AG08396 (cell line): ENCODE data around the gene VEZT.
A peak's percentile ranks its signal among the peaks of the same experiment; 100 is the strongest.
"Not testable (repeated sequence)": the region's sequence is repeated elsewhere in the genome, so short reads cannot be mapped to it uniquely, and the experiment has no call there.

ENCODE experiments used
- DNase-seq: peaks from one replicate; pipeline ENCODE4 v3.0.0; 2012; ENCODE audit warnings: low spot score, mixed read lengths

VEZT gene

GRCh38 chr12:95319694-95320331 is 102.2 kb downstream of the VEZT start:
- DNase-seq = no peak

DNA sequence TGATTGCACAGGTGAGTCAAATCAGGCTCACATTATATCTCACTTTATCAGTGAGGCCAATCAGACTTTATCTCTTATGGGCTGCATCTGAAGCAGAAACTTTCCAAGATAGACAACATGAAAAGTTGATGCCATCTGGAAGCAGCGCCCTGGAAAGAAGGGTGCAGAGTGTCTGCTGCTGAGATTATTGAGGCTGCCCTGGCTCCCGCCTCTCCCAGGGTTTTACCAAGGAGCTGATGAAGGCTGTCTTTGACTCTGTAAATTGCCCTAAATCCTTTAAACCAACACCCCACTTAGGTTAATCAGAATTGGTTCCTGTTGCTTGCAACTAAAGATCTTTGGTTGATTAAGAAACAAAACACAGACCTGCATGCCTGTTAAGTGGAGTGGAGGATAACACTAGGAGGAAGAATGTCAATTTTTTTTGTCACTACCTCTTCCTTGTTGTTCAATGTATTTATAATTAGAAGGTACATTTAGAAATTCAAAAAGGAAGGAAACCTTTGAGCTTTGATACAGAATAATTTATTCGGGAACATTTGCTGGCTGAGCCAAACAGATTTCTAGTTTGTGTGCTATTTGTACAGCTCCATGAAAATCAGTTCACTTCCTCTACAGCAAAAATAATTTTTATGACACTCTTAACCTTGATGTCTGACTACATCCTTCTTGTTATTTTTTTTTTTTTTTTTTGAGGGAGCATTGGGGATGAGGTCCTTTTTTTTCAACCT is 104.1 kb downstream of the VEZT start:
- DNase-seq = no peak

DNA sequence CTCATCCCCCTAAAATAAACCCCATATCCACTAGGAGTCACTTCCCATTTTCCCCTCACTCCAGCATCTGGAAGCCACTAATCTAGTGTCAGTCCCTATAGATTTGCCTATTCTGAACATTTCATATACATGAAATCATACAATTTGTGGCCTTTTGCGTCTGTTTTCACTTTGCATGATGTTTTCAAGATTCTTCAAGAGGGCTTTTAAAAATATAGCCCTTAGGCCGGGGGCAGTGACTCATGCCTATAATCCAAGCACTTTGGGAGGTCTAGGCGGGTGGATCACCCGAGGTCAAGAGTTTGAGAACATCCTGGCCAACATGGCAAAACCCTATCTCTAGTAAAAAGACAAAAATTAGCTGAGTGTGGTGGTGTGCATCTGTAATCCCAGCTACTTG is 104.7 kb downstream of the VEZT start:
- DNase-seq = no peak

DNA sequence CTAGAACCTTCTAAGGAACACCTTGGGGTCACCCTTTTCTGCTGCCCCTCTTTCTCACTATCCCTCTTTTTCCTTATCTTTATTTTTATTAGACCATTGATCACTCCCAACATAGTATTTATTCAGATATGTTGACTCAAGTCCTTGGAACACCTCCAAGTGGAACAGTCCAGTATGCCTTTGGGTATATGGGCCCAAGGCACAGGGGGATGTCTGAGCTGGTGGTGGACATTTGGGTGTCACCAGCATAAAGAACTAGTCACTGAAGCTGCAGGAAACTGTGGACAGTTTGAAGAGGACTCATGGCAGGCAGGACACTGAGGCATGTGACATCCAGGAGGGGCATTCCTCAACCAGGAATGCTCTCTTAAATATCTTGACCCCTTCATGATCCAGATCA is 105.6 kb downstream of the VEZT start:
- no peak for DNase-seq

DNA sequence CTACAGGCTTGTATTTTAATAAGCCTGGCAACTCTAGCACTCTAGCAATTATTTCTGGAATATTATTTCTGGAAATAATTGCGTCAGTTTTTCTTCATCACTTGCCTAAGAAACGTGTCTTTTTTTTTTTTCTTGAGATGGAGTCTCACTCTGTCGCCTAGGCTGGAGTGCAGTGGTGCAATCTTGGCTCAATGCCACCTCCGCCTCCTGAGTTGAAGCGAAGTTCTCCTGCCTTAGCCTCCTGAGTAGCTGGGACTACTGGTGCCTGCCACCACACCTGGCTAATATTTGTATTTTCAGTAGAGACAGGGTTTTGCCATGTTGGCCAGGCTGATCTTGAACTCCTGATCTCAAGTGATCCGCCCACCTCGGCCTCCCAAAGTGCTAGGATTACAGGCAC is 106.6 kb downstream of the VEZT start:
- not testable (repeated sequence) for DNase-seq

- DNase-seq = no peak
Measured at GRCh38 chr12:95325501-95325900, 107.9 kb downstream of the VEZT start.

GRCh38 chr12:95326445-95326844 is 108.8 kb downstream of the VEZT start:
- DNase-seq = no peak

- no peak for DNase-seq
Measured at GRCh38 chr12:95326855-95327254, 109.2 kb downstream of the VEZT start.

- no peak for DNase-seq
Measured at GRCh38 chr12:95328708-95329107, 111.1 kb downstream of the VEZT start.

DNA sequence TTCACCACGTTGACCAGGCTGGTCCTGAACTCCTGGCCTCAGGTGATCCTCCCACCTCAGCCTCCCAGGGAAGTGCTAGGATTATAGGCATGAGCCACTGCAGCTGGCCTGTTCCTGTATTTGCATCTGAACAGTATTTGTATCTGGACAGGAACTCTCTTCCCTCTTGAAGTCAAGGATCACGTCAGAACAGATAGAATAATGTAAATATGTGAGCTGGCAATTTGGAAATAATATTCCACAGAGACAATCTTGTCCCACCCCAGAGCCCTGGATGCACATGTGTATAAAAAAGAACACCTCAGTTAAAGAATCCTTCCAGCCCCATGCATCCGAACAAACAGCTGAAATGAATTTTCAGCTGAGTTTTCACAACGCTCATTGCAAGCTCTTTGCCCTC is 118.3 kb downstream of the VEZT start:
- DNase-seq = no peak

GRCh38 chr12:95336387-95337067 is 118.9 kb downstream of the VEZT start:
- peak; percentile 77 for DNase-seq

DNA sequence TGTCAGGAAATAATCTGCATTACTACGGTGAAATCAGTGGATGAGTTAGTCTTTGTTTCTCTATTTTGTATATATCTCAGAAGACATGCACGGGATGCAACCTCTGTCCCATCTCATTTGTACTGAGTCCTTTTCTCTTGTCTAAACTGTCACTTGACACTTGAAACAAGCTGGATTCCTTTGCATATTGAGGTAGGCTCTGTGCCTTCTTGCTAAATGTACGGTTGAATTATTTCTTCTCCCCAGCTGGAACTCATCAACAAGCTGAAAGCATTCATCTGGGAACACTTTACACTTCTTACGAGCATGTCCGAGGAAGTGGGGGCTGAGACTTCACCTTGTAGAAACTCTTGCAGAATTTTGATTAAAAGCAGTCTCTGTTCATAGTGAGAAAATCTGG is 119.5 kb downstream of the VEZT start:
- DNase-seq = no peak

DNA sequence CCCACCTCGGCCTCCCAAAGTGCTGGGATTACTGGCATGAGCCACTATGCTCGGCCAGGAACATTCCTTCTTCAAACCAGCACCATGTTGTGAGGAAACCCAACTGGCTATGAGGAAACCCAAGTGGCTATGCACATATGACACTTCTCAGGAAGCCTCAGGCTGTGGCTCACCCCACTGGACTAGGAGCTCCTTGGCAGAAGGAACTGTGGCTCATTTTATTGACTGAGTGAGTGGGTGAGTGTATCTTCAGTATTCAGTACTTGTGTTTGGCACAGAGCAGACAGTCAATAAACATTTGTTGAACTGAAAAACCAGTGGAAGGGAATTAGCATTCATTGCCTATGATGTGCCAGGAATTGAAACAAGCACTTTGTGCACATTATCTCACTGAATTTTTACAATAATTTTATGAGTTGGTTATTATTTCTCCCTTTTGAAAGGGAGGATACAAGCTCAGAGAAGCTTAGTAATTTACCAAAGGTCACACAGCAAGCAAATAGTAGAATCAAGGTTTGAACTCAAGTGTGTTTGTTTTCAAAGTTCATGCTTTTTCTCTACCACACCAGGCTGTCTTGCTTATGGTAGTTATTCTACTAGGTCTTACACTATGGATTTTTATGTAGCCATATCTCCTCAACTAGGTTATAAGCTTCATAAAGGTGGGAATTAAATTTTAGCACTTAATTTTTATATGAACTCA is 121.6 kb downstream of the VEZT start:
- no peak for DNase-seq

DNA sequence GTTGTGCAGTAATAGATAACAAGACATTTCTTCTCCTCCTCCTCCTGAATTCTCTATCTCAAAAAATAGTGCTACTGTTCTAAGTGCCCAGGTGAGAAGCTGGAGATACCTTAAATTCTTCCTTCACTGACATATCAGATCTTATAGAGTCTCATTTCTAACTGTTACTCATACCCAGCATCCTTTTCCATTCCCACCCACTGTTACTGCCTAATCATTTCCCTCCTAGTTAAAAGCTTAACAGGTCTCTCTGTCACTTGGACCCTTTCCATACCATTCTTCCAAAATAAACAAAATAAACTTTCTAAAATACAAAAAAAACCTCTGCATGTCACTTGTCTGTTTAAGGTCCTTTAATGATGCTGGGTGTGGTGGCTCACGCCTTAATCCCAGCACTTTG is 124.4 kb downstream of the VEZT start:
- DNase-seq = no peak

GRCh38 chr12:95343461-95344230 is 126.0 kb downstream of the VEZT start:
- DNase-seq = no peak

DNA sequence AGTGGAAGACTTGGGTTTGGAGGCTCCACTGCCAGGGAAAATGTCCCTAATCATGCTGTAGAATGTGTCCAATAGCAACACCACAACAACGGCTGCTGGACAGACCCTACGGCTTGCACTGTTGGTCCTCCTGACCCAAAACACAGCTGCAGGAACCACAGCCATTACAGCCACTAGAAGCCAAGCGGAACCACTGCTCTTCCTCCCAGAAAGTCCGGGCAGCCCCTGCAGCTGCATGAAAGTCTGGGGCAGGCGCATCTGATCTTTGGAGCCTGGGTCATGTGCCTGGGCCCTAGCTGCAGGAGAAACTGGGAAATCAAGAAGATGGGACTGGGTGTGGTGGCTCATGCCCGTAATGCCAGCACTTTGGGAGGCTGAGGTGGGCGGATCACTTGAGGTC is 131.7 kb downstream of the VEZT start:
- DNase-seq = no peak

- no peak for DNase-seq
Measured at GRCh38 chr12:95351748-95352147, 134.1 kb downstream of the VEZT start.
